Thyroid gland (tissue), 4 donors: ENCODE results near the gene GOLGA6C.

Source experiments
- CTCF ChIP-seq, 6 experiments: fragments of 200-600 bp in 3 of 6; fragments of 450-650 bp in 3 of 6; sonication (generic) in 3 of 6; IDR thresholded peaks; one replicate each; pipeline ENCODE4 v1.5.1; 2016 to 2019; ENCODE audit warnings: antibody characterized with exemption in 6 of 6, mild to moderate bottlenecking in 2 of 6, inconsistent platforms in 1 of 6, moderate library complexity in 1 of 6
- POLR2A ChIP-seq, 2 donors: fragments of 450-650 bp; IDR thresholded peaks; one replicate each; pipeline ENCODE4 v1.6.1; 2017; ENCODE audit warnings: antibody characterized with exemption in 2 of 2, mild to moderate bottlenecking in 2 of 2, moderate library complexity in 1 of 2

GRCh38 chr15:75223688-75224087 is 34.4 kb upstream of the GOLGA6C start:
- TF ChIP-seq POLR2A (IDR thresholded peaks at IDR 0.05) = no peak
- TF ChIP-seq CTCF (IDR thresholded peaks at IDR 0.05) = no peak
